GM12872 (cell line): ENCODE data around the gene PHKB.

Source experiments
- TF ChIP-seq, protein P1 (sequence below): IDR thresholded peaks from 3 replicates; pipeline ENCODE4 v1.5.1; 2011; ENCODE audit warnings: low read depth, mild to moderate bottlenecking, low read length, moderate library complexity; ENCODE audit not compliant: insufficient read depth

The PHKB gene

DNA sequence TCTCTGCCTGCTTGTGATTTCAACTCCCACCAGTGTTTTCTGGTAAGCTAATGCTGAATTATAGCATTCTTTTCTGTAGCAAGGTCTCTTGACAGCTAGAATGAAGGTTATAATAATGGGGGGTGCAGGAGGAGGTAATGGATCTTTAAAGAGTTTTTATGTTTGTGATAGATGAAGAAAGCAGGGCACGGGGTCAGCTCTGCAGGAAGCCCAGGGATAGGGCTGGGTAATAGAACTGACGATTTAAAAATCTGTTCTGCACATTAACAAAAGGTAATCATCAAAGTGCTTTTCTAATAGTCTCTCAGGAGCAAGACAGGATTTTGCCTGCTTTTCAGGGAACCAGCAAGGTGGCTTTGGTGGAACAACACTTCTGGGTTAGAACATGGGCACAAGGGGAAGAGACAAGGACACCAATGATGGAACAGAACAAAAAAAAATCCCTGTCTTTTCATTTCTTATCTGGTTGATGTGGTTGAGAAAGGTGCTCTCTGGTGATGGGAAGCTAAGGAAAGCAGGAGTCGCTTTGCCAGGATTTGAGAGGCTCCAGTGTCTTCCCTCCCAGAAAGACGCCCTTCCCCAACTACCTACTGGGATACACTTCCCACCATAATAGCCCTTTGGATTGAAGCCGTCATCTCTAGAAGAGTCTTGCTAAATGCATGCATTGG is 263.1 kb downstream of the PHKB start:
- TF ChIP-seq, protein P1, sequence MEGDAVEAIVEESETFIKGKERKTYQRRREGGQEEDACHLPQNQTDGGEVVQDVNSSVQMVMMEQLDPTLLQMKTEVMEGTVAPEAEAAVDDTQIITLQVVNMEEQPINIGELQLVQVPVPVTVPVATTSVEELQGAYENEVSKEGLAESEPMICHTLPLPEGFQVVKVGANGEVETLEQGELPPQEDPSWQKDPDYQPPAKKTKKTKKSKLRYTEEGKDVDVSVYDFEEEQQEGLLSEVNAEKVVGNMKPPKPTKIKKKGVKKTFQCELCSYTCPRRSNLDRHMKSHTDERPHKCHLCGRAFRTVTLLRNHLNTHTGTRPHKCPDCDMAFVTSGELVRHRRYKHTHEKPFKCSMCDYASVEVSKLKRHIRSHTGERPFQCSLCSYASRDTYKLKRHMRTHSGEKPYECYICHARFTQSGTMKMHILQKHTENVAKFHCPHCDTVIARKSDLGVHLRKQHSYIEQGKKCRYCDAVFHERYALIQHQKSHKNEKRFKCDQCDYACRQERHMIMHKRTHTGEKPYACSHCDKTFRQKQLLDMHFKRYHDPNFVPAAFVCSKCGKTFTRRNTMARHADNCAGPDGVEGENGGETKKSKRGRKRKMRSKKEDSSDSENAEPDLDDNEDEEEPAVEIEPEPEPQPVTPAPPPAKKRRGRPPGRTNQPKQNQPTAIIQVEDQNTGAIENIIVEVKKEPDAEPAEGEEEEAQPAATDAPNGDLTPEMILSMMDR = no peak

DNA sequence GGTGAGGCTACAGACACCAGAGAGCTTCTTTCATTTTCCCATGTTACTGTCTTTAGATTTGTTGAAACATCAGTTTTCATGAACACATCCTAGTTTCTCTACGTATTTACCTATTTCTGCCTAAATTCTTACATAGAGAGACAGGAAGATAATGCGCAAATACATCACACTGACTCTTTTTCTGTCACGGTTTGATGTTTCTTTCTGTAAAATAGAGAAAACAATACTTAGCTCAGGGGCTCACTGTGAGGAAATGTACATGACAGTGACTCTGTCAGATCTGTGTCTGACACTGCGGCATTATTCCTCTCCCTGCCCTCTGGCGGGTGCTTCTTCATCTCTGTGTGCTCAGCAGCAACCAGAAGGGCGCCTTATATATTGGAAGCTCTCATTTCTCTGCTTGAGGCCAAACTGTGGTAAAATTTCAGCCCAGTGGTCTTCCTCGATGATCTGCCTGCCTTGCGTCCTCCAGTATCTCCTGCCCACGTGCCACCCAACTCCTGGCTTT is 264.1 kb downstream of the PHKB start:
- TF ChIP-seq, protein P1 = no peak

DNA sequence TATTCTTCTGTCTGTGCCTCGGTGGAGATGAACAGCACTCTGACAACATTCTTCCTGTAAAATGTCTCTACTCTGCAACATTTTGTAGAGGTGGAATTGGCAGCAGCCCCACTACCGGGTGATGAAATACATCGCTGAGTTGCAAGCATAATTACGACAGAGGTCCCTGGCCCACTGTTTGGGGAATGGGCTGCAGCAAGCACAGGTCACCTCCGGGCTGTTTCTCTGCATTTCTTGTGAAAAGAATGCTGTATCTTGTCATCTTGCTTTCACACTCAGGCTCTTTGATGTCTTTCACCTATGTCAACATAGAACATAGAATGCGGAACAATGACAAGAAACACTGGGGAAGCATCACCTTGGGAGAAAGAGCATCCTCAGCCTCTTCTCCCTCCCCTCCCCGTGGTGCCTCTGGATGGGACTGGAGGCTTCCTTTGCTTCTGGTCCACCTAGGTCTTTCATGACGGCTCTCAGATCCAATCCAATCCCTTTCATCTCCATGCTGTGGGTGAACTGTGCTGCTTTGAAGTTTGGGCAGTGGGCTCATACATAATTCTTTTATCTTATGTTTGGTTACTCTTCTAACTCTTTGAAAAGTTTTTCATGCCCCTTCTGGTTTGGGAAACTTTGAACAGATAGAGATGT is 265.0 kb downstream of the PHKB start:
- TF ChIP-seq, protein P1 = no peak

DNA sequence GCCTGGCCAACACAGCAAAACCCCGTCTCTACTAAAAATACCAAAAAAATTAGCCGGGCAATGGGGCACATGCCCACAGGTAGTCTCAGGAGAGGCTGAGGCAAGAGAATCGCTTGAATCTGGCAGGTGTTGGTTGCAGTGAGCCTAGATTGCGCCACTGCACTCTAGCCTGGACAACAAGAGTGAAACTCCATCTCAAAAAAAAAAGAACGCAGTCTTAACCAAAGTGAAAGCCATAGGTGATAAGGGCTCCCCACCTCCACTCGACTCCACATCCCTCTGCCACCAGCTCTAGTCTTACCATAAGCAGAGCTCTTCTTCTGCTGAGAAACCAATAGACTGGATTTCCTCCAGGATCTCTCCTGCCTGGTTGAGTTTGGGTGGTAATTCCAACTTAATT is 266.0 kb downstream of the PHKB start:
- TF ChIP-seq, protein P1 = no peak

DNA sequence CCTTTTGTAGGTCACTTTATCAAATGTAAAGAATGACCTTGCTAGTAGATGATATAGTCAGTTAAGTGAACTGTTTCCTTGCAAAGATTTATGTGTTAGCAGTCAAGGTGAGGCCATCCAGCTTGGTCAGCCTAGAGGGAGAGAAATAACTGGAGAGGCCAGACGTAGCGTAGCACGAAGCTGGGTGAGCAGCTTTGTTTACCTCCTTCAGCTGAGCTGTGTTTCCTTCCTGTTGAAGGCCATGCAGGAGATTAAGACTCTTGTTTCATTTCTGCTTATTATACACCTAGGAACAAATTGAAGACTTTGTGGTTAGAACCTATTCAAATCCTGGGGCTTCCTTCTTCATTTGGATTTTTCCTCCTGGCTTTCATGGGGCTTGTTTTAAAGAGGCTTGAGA is 267.1 kb downstream of the PHKB start:
- TF ChIP-seq, protein P1 = no peak

DNA sequence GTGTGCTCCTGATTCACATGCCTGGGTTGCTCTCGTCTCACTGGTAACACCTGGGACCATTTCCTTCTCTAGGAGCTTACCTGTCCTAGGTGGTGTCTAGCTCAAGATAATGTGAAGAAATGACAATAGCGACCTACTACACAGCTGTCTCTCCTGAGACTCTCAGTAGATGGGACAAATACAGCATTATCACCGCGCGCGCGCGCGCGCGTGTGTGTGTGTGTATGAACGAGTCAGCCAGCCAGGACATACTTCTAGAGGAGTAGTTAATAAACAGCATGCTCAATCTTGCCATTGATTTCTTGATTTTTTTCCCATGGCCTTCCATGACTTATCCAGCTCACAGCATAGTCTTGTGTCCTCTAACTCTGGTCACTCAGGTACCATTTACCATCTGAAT is 268.6 kb downstream of the PHKB start:
- TF ChIP-seq, protein P1 = no peak

DNA sequence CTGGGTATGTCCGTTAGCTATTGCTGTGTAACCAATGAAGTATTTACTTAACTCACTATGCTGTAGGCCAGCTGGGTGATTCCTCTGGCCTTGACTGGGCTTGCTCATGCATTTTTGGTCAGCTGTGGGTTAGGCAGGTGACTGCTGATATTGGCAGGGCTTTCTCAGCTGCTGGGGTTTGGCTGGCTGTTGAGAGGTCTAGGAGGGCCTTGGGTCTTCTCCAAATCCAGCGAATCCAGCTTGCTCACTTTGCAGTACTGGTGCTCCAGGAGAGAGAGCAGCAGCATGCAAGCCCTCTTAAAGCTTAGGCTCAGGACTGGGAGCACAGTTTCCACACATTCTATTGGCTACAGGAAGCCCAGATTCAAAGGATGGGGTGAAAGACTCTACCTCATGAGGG is 270.1 kb downstream of the PHKB start:
- TF ChIP-seq, protein P1 = no peak
